GM21717 (cell line): ENCODE data around the gene SPRED3.
"Not testable (repeated sequence)": the region's sequence is repeated elsewhere in the genome, so short reads cannot be mapped to it uniquely, and the experiment has no call there.

Experiments used
- ATAC-seq: cut with Tn5 transposase; IDR thresholded peaks from one replicate; pipeline ENCODE4 v1.9.1; 2021; ENCODE audit warnings: mild to moderate bottlenecking, moderate library complexity; ENCODE audit not compliant: unreplicated experiment

The SPRED3 gene

GRCh38 chr19:38417146-38417543 is 28.6 kb downstream of the SPRED3 start:
- no peak for ATAC-seq

DNA sequence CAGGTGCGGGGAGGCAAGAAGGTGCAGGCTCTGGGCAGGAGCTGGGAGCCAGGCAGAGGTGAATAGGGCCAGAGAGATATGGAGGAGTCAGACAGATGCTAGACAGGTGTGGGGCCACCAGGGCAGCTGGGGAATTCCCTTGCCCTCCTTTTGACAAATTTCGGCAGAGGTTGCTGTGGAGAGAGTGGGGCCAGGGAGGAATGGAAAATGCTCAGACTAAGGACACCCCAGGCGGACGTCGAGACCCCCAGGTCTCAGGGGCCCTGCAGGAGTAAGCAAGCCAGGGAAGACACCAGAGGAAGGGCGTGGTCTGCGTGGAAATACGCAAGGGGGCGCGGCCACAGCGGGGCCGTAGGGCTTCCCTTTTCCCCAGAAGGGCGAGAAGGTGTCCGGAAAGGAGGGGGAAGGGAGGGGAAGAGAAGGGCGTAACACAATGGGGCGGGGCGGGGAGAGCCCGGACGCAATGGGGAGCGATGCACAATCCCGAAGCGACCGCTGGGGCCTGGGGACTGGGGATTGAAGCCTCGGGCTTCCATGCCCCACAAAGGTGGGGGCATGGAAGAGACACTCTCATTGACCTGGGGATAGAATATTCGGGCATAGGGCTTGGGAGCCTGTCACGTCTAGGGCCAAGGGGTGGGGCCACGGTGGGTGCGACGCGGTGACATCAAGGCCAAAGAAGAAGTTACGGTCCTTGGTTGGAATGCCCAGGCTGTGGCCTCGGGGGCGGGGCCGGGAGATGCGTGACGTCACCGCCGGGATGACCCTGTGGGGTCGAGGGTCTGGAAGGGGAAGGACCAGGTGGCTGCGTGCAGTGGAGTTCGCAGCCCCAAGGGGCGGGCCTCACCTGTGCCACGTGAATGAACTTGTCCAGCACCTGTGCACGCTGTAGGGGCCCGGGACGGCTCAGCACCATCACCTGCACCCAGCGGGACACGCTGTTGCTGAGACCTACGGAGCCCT is 29.3 kb downstream of the SPRED3 start:
- no peak for ATAC-seq

GRCh38 chr19:38420935-38421334 is 32.4 kb downstream of the SPRED3 start:
- ATAC-seq: no peak

GRCh38 chr19:38421856-38422255 is 33.4 kb downstream of the SPRED3 start:
- ATAC-seq: no peak

DNA sequence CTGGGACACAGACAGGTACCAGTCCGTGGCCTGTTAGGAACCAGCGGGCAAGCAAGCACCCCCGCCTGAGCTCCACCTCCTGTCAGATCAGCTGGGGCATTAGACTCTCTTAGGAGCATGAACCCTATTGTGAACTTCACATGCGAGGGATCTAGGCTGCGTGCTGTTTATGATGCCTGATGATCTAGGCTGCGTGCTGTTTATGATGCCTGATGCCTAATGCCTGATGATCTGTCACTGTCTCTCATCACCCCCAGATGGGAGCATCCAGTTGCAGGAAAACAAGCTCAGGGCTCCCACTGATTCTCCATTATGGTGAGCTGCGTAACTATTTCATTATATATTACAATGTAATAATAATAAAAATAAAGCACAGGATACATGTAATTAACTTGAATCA is 33.9 kb downstream of the SPRED3 start:
- no peak for ATAC-seq

- no peak for ATAC-seq
These were observed 35.8 kb downstream of the SPRED3 start for GRCh38 chr19:38424272-38424671.

GRCh38 chr19:38425222-38425809 is 36.8 kb downstream of the SPRED3 start:
- ATAC-seq: no peak

GRCh38 chr19:38425810-38426466 is 37.4 kb downstream of the SPRED3 start, which contains the start of gene RASGRP4:
RASGRP4 (minus strand) TSS chr19:38426219; CDS start chr19:38426091, 128 bp downstream.
- ATAC-seq: no peak

DNA sequence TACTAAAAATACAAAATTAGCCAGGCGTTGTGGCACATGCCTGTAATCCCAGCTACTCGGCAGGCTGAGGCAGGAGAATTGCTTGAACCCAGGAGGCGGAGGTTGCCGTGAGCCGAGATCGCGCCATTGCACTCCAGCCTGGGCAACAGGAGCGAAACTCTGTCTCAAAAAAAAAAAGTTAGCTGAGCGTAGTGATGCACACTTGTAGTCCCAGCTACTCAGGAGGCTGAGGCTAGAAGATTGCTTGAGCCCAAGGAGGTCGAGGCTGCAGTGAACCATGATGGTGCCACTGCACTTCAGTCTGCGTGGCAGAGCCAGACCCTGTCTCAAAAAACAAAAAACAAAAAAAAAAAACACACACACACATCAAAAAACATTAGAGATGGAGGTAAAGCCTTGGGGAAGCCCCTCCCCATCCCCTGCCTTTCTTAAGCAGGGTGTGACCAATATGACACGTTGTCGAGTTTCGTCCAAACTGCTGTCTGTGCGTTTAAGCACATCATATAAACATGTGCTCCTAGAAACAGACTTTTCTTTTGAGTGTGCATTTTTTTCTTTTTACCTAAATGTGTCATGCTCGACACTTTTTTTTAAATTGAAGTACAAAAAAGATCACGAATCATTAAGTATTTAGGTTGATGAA is 38.7 kb downstream of the SPRED3 start:
- not testable (repeated sequence) for ATAC-seq

GRCh38 chr19:38429055-38429810 is 40.7 kb downstream of the SPRED3 start:
- ATAC-seq: no peak

GRCh38 chr19:38429811-38430156 is 41.3 kb downstream of the SPRED3 start:
- no peak for ATAC-seq

GRCh38 chr19:38430931-38431330 is 42.4 kb downstream of the SPRED3 start:
- no peak for ATAC-seq

DNA sequence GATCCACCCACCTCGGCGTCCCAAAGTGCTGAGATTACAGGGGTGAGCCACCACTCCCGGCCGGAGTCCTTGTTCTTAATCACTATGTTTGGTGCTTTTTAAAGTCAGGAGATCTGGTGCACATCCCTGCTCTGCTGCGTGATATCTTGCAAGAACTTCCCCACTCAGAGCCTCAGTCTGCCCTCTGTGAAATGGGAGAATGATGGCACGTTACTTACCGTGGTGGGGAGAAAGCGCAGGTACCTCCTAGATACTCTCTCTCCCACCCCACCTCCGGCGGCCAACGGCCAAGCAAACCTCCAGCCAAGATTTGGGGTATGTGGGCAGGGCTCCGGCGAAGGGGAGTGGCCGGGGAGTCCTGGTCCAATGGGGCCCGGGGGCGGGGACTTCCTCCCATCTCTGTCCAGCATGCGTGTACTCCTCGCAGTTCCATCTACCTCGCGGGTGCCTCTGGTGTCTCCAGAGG is 44.8 kb downstream of the SPRED3 start, which contains the start of gene RYR1:
Gene RYR1, plus strand, starts transcription at position 424 of the 466 bp plus-strand sequence. CDS start 139 bp downstream, outside the sequence.
- no peak for ATAC-seq

DNA sequence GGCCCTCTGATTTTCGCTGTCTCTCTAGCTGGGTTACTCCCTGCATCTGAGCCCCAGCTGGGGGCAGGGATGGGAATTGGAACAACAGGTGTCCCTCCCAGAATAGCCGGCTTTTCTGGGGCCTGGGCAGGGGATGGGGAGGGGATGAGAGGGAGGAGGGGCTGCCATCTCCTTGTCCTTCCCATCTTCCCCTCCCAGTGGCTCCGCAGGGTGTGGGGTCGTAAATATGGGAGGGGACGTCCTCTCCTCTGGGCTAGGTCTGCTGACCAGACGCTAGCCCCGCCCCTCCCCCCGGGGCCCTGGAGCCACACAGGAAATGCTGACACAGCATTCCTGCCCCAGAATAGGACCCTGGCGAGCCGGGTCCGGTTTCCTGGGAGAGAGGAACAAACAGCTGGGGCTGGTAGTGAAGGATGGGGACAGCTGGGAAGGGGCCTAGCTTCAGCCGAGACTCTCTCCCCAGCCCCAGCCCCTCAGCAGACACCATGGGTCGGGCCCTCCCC is 46.1 kb downstream of the SPRED3 start:
- no peak for ATAC-seq

- ATAC-seq: no peak
These were observed 48.8 kb downstream of the SPRED3 start for GRCh38 chr19:38437295-38437694.

- ATAC-seq: no peak
These were observed 49.4 kb downstream of the SPRED3 start for GRCh38 chr19:38437917-38438316.

- no peak for ATAC-seq
These were observed 52.1 kb downstream of the SPRED3 start for GRCh38 chr19:38440592-38440991.

DNA sequence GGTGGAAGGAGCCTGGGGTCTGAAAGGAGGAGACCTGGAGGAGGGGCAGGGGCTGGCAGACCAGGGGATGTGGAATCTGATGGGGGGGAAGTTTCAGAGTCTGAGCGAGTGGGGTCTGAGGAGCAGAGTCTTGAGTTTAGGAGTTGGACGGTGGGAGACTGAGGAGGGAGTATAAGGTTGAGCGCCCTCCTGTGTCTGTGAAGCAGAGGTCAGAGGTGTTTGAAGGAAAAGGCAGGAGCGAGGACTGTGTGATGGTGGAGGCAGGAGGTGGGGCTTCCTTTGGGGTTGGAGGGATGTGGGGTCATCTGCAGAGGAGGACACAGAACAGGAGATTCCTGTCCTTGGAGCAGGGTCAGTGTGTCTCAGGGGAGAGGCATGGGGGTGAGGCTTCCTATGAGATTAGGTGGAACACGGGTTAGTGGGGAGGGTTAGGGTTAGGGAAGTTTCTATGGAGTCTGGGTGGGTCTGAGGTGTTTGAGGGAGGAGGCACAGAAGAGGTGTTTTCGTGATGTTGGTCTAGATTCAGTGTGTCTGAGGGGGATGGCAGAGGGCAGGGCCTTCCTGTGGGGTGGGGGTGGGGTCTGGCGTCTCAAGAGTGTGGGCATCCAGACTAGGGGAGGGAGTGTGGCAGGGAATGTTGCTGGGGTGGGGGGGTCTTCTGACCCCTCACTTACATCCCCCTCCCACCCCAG is 53.3 kb downstream of the SPRED3 start:
- ATAC-seq: no peak

- ATAC-seq: no peak
These were observed 54.2 kb downstream of the SPRED3 start for GRCh38 chr19:38442736-38443135.
